Ascending aorta (tissue), 2 donors: Measurements from ENCODE around the gene DACT2. TPM values are rescaled to one million over a fixed set of nuclear protein-coding genes. Genes with fewer than 3 reads are reported as not detected.

Source experiments
- DNase-seq, 2 donors: peaks; one replicate each; pipeline ENCODE4 v3.0.0-alpha.2; 2019; ENCODE audit warnings: low spot score in 2 of 2
- H3K27ac ChIP-seq, 2 donors: fragments of 200-600 bp; sonication (generic); one replicate each; pipeline ENCODE4 v1.5.1; 2016 to 2017; ENCODE audit warnings: mild to moderate bottlenecking in 1 of 2
- H3K27me3 ChIP-seq: fragments of 200-600 bp; sonication (generic); one replicate; pipeline ENCODE4 v1.5.1; 2017
- H3K36me3 ChIP-seq, 2 donors: fragments of 200-600 bp; sonication (generic); one replicate each; pipeline ENCODE4 v1.5.1; 2016
- H3K4me1 ChIP-seq, 2 donors: fragments of 200-600 bp; sonication (generic); one replicate each; pipeline ENCODE4 v1.5.1; 2016 to 2017; ENCODE audit warnings: mild to moderate bottlenecking in 1 of 2
- H3K4me3 ChIP-seq, 2 donors: fragments of 200-600 bp; sonication (generic); one replicate each; pipeline ENCODE4 v1.5.1; 2016 to 2017; ENCODE audit warnings: mild to moderate bottlenecking in 1 of 2
- H3K9me3 ChIP-seq, 2 donors: fragments of 200-600 bp; sonication (generic); one replicate each; pipeline ENCODE4 v1.5.1; 2016
- intact Hi-C: fragments of 100-400 bp; cut with DNase I; formaldehyde crosslinking; loops from one replicate; pipeline ENCODE4 v1.15.1; 2023
- total RNA-seq: library from RNA; depleted of rRNA; stranded (reverse); fragments of >200 nt; gene quantifications from one replicate; pipeline ENCODE4 v1.1.0, GENCODE V29; 2016
- TF ChIP-seq, protein P1 (sequence below), 3 experiments: fragments of 200-600 bp in 2 of 3; fragments of 450-650 bp in 1 of 3; sonication (generic) in 2 of 3; IDR thresholded peaks; one replicate each; pipeline ENCODE4 v1.5.1; 2016 to 2019; ENCODE audit warnings: antibody characterized with exemption in 3 of 3, mild to moderate bottlenecking in 1 of 3, moderate library complexity in 1 of 3

DACT2 gene
- total RNA-seq, 1 donor from 2014 or later: not detected

DNA sequence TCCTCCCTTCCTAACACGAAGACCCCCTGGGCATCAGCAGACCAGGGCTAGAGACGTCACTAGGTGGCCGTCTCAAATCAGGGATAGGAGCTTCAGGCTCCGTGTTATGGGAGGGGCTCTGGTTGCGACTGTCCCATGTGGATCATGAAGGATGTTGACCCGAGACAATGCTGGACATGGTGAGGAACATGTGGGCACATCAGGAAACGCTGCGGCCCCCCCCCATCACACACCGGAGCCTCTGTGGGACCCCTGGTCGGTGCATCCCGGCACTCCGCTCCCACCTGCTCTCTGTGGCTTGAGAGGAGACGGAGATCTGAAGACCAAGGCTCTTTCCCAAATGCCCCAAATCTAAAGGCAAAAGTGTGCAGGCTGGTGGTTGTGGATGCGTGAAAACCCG, 54.2 kb downstream of the DACT2 start:
- H3K27ac ChIP-seq: no peak overlapping the region
- H3K27me3 ChIP-seq: no peaks in the 10 kb centered on the region
- no peak overlapping the region for H3K4me3 ChIP-seq
- no peaks in the 10 kb centered on the region for H3K4me1 ChIP-seq
- TF ChIP-seq, protein P1, sequence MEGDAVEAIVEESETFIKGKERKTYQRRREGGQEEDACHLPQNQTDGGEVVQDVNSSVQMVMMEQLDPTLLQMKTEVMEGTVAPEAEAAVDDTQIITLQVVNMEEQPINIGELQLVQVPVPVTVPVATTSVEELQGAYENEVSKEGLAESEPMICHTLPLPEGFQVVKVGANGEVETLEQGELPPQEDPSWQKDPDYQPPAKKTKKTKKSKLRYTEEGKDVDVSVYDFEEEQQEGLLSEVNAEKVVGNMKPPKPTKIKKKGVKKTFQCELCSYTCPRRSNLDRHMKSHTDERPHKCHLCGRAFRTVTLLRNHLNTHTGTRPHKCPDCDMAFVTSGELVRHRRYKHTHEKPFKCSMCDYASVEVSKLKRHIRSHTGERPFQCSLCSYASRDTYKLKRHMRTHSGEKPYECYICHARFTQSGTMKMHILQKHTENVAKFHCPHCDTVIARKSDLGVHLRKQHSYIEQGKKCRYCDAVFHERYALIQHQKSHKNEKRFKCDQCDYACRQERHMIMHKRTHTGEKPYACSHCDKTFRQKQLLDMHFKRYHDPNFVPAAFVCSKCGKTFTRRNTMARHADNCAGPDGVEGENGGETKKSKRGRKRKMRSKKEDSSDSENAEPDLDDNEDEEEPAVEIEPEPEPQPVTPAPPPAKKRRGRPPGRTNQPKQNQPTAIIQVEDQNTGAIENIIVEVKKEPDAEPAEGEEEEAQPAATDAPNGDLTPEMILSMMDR (IDR thresholded peaks at IDR 0.05): no peak
- no peaks in the 10 kb centered on the region for H3K9me3 ChIP-seq
- no peak for DNase-seq
- intact Hi-C loops: no loop called here
- no peaks in the 10 kb centered on the region for H3K36me3 ChIP-seq

DNA sequence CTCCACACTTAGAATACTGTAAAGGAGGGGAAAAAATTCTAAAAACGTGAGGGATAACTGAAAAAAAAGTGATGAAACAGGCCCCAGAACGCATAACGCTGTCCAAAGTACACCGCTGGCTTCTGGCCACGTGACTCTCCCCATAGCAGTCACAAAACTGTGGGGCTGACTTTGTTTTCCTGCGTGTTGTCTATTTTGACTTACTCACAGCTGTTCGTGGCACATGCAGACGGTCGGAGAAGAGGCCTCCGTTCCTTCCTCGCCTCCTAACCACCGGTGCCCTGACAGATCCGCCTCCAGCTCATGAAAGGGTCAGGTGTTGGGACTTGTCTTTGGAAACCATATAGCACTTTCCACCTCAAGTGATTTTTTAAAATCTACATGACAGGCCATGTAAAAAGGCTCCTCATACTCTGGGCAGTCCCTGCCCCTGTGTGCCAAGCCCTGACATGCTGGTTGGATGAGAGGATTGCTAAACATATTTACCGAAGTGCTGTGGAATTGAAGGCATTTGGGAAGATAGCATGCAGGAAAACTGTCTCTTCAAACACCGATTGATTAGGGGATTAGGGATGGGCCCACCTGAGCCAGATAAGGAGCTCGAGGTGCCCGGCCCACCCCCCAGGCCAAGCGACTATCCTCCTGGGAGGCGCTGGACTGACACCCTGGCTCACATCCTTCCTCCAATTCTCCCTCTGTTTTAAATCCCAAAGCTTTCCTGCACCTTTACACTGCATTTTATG, 54.8 kb downstream of the DACT2 start:
- intact Hi-C loops: no loop called here
- Histone ChIP-seq H3K27ac (no peak overlapping the region), H3K27me3 (no peaks in the 10 kb centered on the region), H3K4me3 (no peak overlapping the region), H3K4me1 (no peaks in the 10 kb centered on the region), H3K9me3 (no peaks in the 10 kb centered on the region), H3K36me3 (no peaks in the 10 kb centered on the region)
- DNase-seq: no peak
- TF ChIP-seq, protein P1 (IDR thresholded peaks at IDR 0.05): no peak

DNA sequence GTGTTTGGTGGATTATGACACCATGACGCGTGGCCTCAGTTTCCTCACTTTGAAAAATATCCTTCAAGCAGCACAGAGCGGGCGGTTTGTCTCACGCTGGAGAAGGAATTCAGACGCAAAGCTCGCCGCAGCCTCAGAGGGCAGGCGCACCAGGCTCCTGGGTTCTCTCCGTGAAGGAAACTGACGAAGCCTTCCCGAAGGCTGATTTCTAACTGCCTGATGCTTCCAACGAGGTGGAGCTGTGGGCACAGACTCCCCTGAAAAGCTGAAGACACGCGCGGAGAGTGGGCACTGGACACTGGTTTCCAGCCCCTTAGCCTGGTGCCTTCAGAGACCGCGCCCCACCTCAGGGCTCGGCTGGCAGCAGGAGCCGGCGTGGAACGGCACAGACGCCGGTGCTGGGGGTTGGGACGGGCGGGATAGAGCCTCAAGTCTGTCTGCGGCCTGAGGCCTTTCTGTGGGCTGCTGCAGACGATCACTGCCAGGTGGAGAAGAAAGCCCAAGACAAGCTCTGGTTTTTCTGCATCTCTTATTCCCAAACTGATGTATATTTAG, 56.1 kb downstream of the DACT2 start:
- no peak for DNase-seq
- no peak overlapping the region for H3K4me3 ChIP-seq
- H3K27me3 ChIP-seq: no peaks in the 10 kb centered on the region
- no peaks in the 10 kb centered on the region for H3K36me3 ChIP-seq
- TF ChIP-seq, protein P1 (IDR thresholded peaks at IDR 0.05): no peak
- intact Hi-C loops: no loop called here
- H3K27ac ChIP-seq: no peak overlapping the region
- no peaks in the 10 kb centered on the region for H3K9me3 ChIP-seq
- no peaks in the 10 kb centered on the region for H3K4me1 ChIP-seq

DNA sequence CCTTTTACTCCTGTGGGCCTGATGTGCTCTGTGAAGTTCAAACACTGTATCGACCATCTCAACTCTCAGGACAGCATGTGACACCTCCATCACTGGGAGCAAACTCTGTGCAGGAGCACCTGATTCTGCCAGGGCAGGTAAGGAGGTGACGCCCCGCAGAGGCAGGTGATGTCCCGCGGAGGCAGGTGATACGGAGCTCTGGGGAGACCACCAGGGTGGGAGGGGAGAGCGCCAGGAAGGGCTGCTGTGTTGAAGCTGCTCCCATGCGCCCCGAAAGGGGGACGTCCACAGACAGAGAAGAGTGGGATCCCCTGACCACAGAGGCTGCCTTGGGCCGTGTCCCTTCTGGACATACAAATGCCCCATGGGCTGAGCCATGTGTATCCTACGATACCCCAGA, 58.3 kb downstream of the DACT2 start:
- Histone ChIP-seq H3K27ac (no peak overlapping the region), H3K27me3 (no peaks in the 10 kb centered on the region), H3K9me3 (no peaks in the 10 kb centered on the region), H3K4me1 (no peaks in the 10 kb centered on the region), H3K4me3 (no peak overlapping the region), H3K36me3 (no peaks in the 10 kb centered on the region)
- TF ChIP-seq, protein P1 (IDR thresholded peaks at IDR 0.05): no peak
- no peak for DNase-seq
- intact Hi-C loops: no loop called here

DNA sequence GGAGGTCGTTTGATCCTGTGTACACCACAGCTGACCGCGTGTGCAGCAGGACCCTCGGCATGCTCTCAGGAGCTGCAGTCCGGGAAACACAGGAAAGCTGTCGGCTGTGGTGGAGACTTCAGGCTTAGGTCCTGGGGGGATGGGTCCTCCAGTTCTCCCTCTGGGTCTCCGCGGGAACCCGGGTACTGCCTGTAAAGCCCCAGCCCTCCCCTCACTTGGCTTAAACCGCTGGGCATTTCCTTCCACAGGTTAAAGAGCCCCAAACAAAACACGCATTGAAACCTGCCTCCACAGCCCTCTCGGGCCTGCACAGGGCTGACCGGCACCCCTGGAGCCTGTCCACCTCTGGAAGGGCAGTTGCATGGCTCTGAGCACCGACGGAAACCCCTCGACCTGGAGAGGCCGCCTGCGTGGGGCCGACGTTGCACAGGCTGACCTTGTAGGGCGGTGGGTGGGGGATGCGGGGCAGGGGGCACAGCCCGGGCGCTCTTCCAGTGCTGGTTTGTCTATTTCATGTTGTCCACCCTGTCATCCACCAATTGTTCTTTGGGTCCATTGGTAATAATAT, 59.1 kb downstream of the DACT2 start:
- H3K27me3 ChIP-seq: no peaks in the 10 kb centered on the region

More for the DNA sequence above, 59.1 kb downstream of the DACT2 start:
- Histone ChIP-seq H3K4me1 (no peaks in the 10 kb centered on the region), H3K27ac (no peak overlapping the region), H3K9me3 (no peaks in the 10 kb centered on the region), H3K36me3 (no peaks in the 10 kb centered on the region), H3K4me3 (no peak overlapping the region)
- no peak for DNase-seq
- TF ChIP-seq, protein P1 (IDR thresholded peaks at IDR 0.05): no peak
- intact Hi-C loops: no loop called here
